ENCODE measurements around the gene SQSTM1. TPM values are rescaled to one million over a fixed set of nuclear protein-coding genes. Genes with fewer than 3 reads are reported as not detected.
A peak's percentile ranks its signal among the peaks of the same experiment; 100 is the strongest.

The SQSTM1 gene
- total RNA-seq, 1 experiment from 2014 or later, result 612 TPM

- CTCF ChIA-PET, result interaction anchor here (0.5 to 1.0 kb wide), 2 partner anchors 11 to 518 kb away, joined by 3 read pairs; no protein-coding TSS in a partner anchor
- POLR2A ChIA-PET, result interaction anchor here (0.6 kb wide), 1 partner anchor 153 kb away, joined by 4 read pairs; no protein-coding TSS in a partner anchor
- no peak overlapping the region for H3K27ac Mint-ChIP-seq (ENCODE audit: low read depth, unreplicated experiment)
- no peaks in the 10 kb centered on the region for H3K9me3 Mint-ChIP-seq (ENCODE audit: unreplicated experiment)
- H3K4me3 Mint-ChIP-seq (ENCODE audit: unreplicated experiment), result no peak overlapping the region
- intact Hi-C loops (cut with micrococcal nuclease), result no loop called here
- H3K36me3 Mint-ChIP-seq (ENCODE audit: insufficient read depth, unreplicated experiment), result peaks cover 45% of the 10 kb centered on the region
- H3K4me1 Mint-ChIP-seq (ENCODE audit: insufficient read depth, unreplicated experiment), result peaks cover 26% of the 10 kb centered on the region
- TF ChIP-seq CTCF (IDR thresholded peaks at IDR 0.05; ENCODE audit: unreplicated experiment), result no peak
- no peak for DNase-seq (ENCODE audit: unreplicated experiment)
- no peaks in the 10 kb centered on the region for H3K27me3 Mint-ChIP-seq (ENCODE audit: insufficient read depth, unreplicated experiment)
- BruUV-seq (replicated peaks), result no TSS peak
Observed at GRCh38 chr5:179816796-179817469, 3.8 kb upstream of the SQSTM1 start.

GRCh38 chr5:179817470-179817840 lies 3.2 kb upstream of the SQSTM1 start:
- POLR2A ChIA-PET, result interaction anchor here (1.2 to 4.0 kb wide), 2 partner anchors 11 to 13 kb away, joined by 4 to 134 read pairs; partner anchors contain the start of gene MGAT4B

GRCh38 chr5:179817890-179818745 lies 2.6 kb upstream of the SQSTM1 start:
- no peak for DNase-seq (ENCODE audit: unreplicated experiment)
- Mint-ChIP-seq H3K36me3 (ENCODE audit: insufficient read depth, unreplicated experiment) (peaks cover 48% of the 10 kb centered on the region), H3K27me3 (ENCODE audit: insufficient read depth, unreplicated experiment) (no peaks in the 10 kb centered on the region), H3K4me1 (ENCODE audit: insufficient read depth, unreplicated experiment) (peaks cover 38% of the 10 kb centered on the region), H3K4me3 (ENCODE audit: unreplicated experiment) (peak overlapping the region; percentile 94), H3K9me3 (ENCODE audit: unreplicated experiment) (no peaks in the 10 kb centered on the region), H3K27ac (ENCODE audit: low read depth, unreplicated experiment) (peak overlapping the region; percentile 98)
- POLR2A ChIA-PET, result interaction anchor here (0.6 to 4.0 kb wide), 9 partner anchors 11 to 473 kb away, joined by 3 to 134 read pairs (median 22); partner anchors contain the start of genes HNRNPH1, MAML1, MGAT4B and MRNIP
- BruUV-seq (replicated peaks), result TSS peak; percentile 22
- intact Hi-C loops (cut with micrococcal nuclease), result no loop called here
- CTCF ChIA-PET, result interaction anchor here (0.9 to 2.4 kb wide), 3 partner anchors 12 to 55 kb away, joined by 3 to 16 read pairs (median 3); no protein-coding TSS in a partner anchor
- TF ChIP-seq CTCF (IDR thresholded peaks at IDR 0.05; ENCODE audit: unreplicated experiment), result no peak

More at GRCh38 chr5:179817470-179817840, 3.2 kb upstream of the SQSTM1 start:
- no peak overlapping the region for H3K4me3 Mint-ChIP-seq (ENCODE audit: unreplicated experiment)
- peaks cover 32% of the 10 kb centered on the region for H3K4me1 Mint-ChIP-seq (ENCODE audit: insufficient read depth, unreplicated experiment)
- CTCF ChIA-PET, result interaction anchor here (0.5 to 1.0 kb wide), 3 partner anchors 12 to 517 kb away, joined by 3 read pairs; no protein-coding TSS in a partner anchor
- no peaks in the 10 kb centered on the region for H3K27me3 Mint-ChIP-seq (ENCODE audit: insufficient read depth, unreplicated experiment)
- intact Hi-C loops (cut with micrococcal nuclease), result no loop called here
- no peaks in the 10 kb centered on the region for H3K9me3 Mint-ChIP-seq (ENCODE audit: unreplicated experiment)
- peaks cover 48% of the 10 kb centered on the region for H3K36me3 Mint-ChIP-seq (ENCODE audit: insufficient read depth, unreplicated experiment)
- H3K27ac Mint-ChIP-seq (ENCODE audit: low read depth, unreplicated experiment), result peak overlapping the region; percentile 98
- no peak for TF ChIP-seq CTCF (IDR thresholded peaks at IDR 0.05; ENCODE audit: unreplicated experiment)
- no TSS peak for BruUV-seq (replicated peaks)
- DNase-seq (ENCODE audit: unreplicated experiment), result no peak

All from MCF 10A (cell line).